Measurements from ENCODE around the gene MS4A10. TPM values are rescaled to one million over a fixed set of nuclear protein-coding genes. Genes with fewer than 3 reads are reported as not detected.

MS4A10 gene
- total RNA-seq, 1 experiment from 2014 or later, result not detected

- H3K27me3 ChIP-seq (ENCODE audit: insufficient read depth, low read length), result no peaks in the 10 kb centered on the region
- no peak overlapping the region for H3K4me3 ChIP-seq (replicated peaks in 1 of 2; ENCODE audit: low read depth in 1 of 2, low read length in 2 of 2)
- BruUV-seq (replicated peaks), result no TSS peak
- H3K79me2 ChIP-seq (ENCODE audit: insufficient read depth, low read length), result no peaks in the 10 kb centered on the region
- intact Hi-C loops (cut with micrococcal nuclease), result no loop called here
- ATAC-seq (no peak), DNase-seq (ENCODE audit: low read depth, low spot score) (no peak)
- no peak for TF ChIP-seq ELF1 (IDR thresholded peaks at IDR 0.05; ENCODE audit: borderline replicate concordance, low read depth)
- TF ChIP-seq ZFX (IDR thresholded peaks at IDR 0.05), result no peak
- TF ChIP-seq ZNF274 (IDR thresholded peaks at IDR 0.05; ENCODE audit: low read depth, low read length), result no peak
- TF ChIP-seq REST (IDR thresholded peaks at IDR 0.05; ENCODE audit: low read depth), result no peak
- TF ChIP-seq POLR2AphosphoS5 (IDR thresholded peaks at IDR 0.05; ENCODE audit: low read depth, low read length), result no peak
- TF ChIP-seq ATF3 (IDR thresholded peaks at IDR 0.05), result no peak
- no peak for TF ChIP-seq ZBTB33 (IDR thresholded peaks at IDR 0.05; ENCODE audit: extremely low read depth, insufficient replicate concordance, low read length)
- TF ChIP-seq CEBPB (IDR thresholded peaks at IDR 0.05; ENCODE audit: low read depth), result no peak
- no peak for TF ChIP-seq TCF7L2 (IDR thresholded peaks at IDR 0.05; ENCODE audit: borderline replicate concordance, extremely low read depth, insufficient read depth, insufficient read length)
- TF ChIP-seq POLR2A (IDR thresholded peaks at IDR 0.05; ENCODE audit: borderline replicate concordance, extremely low read depth, insufficient read depth, insufficient read length), result no peak
- TF ChIP-seq EZH2phosphoT487 (IDR thresholded peaks at IDR 0.05; ENCODE audit: borderline replicate concordance), result no peak
- no peak for TF ChIP-seq SP1 (IDR thresholded peaks at IDR 0.05; ENCODE audit: low read depth)
- TF ChIP-seq EZH2 (IDR thresholded peaks at IDR 0.05), result no peak
- TF ChIP-seq CBX3 (IDR thresholded peaks at IDR 0.05; ENCODE audit: low read depth), result no peak
- no peak for TF ChIP-seq YY1 (IDR thresholded peaks at IDR 0.05; ENCODE audit: extremely low read depth, insufficient replicate concordance, low read depth, low read length)
- H4K20me1 ChIP-seq (ENCODE audit: insufficient read depth), result no peaks in the 10 kb centered on the region
- no peak overlapping the region for H3K27ac ChIP-seq (ENCODE audit: low read depth, low read length)
- H3K4me2 ChIP-seq (ENCODE audit: low read length), result no peak overlapping the region
- RAD21 ChIA-PET (ENCODE audit: low non-redundant PET in 1 of 2, low total read pairs in 2 of 2, uncharacterized antibody in 2 of 2, unreplicated experiment in 2 of 2), result no interaction called here
- H2AFZ ChIP-seq (ENCODE audit: low read depth, low read length, poor library complexity, severe bottlenecking), result no peak overlapping the region
- H3K9me2 ChIP-seq (ENCODE audit: insufficient read depth), result no peaks in the 10 kb centered on the region
- H3K36me3 ChIP-seq (ENCODE audit: control insufficient read depth in 1 of 2, insufficient read depth in 2 of 2, low read length in 2 of 2), result no peaks in the 10 kb centered on the region
- POLR2A ChIA-PET, result no interaction called here
- no peaks in the 10 kb centered on the region for H3K4me1 ChIP-seq (ENCODE audit: control insufficient read depth in 1 of 2, insufficient read depth in 2 of 2, low read length in 2 of 2)
- CTCF ChIA-PET, result no interaction called here
- H3K9ac ChIP-seq (ENCODE audit: low read length), result no peak overlapping the region
- H3K9me3 ChIP-seq (ENCODE audit: control insufficient read depth in 1 of 2, insufficient read depth in 1 of 2, low read depth in 1 of 2, low read length in 2 of 2), result no peaks in the 10 kb centered on the region
Observed at GRCh38 chr11:60810569-60810968, 25.4 kb downstream of the MS4A10 start.

Measured in HCT116 (cell line).